ENCODE measurements around the gene KLHL3.

DNA sequence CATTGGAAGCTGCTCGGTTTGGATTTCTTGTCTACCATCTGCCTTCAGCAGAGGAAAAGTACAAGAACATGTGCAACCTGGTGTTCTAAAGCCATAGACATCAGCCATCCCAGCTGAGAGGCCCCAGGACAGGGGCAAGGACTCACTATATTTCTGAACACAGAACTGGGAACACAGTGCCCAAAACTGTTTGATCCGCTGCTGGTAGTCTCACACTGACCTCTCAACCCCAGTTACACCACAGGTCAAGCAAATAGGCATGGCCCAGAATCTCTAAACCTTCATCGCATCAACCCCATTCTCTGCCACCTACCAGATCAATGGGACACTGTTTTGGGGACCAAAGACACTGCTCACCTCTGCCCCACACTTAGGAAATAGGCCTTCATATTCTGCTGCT, 2.0 kb downstream of the KLHL3 start:
- TF ChIP-seq, protein P1, sequence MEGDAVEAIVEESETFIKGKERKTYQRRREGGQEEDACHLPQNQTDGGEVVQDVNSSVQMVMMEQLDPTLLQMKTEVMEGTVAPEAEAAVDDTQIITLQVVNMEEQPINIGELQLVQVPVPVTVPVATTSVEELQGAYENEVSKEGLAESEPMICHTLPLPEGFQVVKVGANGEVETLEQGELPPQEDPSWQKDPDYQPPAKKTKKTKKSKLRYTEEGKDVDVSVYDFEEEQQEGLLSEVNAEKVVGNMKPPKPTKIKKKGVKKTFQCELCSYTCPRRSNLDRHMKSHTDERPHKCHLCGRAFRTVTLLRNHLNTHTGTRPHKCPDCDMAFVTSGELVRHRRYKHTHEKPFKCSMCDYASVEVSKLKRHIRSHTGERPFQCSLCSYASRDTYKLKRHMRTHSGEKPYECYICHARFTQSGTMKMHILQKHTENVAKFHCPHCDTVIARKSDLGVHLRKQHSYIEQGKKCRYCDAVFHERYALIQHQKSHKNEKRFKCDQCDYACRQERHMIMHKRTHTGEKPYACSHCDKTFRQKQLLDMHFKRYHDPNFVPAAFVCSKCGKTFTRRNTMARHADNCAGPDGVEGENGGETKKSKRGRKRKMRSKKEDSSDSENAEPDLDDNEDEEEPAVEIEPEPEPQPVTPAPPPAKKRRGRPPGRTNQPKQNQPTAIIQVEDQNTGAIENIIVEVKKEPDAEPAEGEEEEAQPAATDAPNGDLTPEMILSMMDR (IDR thresholded peaks at IDR 0.05; ENCODE audit: extremely low read depth in 1 of 2, insufficient read depth in 1 of 2, low read depth in 1 of 2, low read length in 2 of 2): no peak
- TF ChIP-seq POLR2AphosphoS5 (IDR thresholded peaks at IDR 0.05; ENCODE audit: insufficient read depth, low read depth, low read length) (no peak), POLR2A (IDR thresholded peaks at IDR 0.05; ENCODE audit: low read depth, low read length) (no peak), EZH2 (IDR thresholded peaks at IDR 0.05; ENCODE audit: borderline replicate concordance, low read depth, low read length, severe bottlenecking) (no peak), MYC (IDR thresholded peaks at IDR 0.05; ENCODE audit: low read depth, low read length) (no peak), JUN (IDR thresholded peaks at IDR 0.05; ENCODE audit: borderline replicate concordance, insufficient read depth, insufficient read length, low read depth) (no peak), FOS (IDR thresholded peaks at IDR 0.05; ENCODE audit: borderline replicate concordance, insufficient read depth, low read length) (no peak), GATA2 (IDR thresholded peaks at IDR 0.05; ENCODE audit: insufficient read depth, insufficient read length, low read depth, low read length) (no peak)
- TF ChIP-seq, protein P2, sequence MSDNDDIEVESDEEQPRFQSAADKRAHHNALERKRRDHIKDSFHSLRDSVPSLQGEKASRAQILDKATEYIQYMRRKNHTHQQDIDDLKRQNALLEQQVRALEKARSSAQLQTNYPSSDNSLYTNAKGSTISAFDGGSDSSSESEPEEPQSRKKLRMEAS (IDR thresholded peaks at IDR 0.05; ENCODE audit: insufficient read depth, insufficient read length): no peak

Measured in endothelial cell of umbilical vein (primary cell).